ENCODE results near the gene PML.

GRCh38 chr15:73946046-73946721, 48.3 kb upstream of the PML start:
- TF ChIP-seq MAX (IDR thresholded peaks at IDR 0.05) (no peak), EP300 (IDR thresholded peaks at IDR 0.05; ENCODE audit: borderline replicate concordance) (no peak), YY1 (IDR thresholded peaks at IDR 0.05; ENCODE audit: low read depth) (no peak), TEAD4 (IDR thresholded peaks at IDR 0.05) (no peak), CREB1 (IDR thresholded peaks at IDR 0.05; ENCODE audit: low read depth) (no peak), TAF1 (IDR thresholded peaks at IDR 0.05; ENCODE audit: low read depth) (no peak), FOXM1 (IDR thresholded peaks at IDR 0.05; ENCODE audit: borderline replicate concordance, low read depth) (no peak), REST (IDR thresholded peaks at IDR 0.05; ENCODE audit: low read depth) (no peak), NFIC (IDR thresholded peaks at IDR 0.05) (no peak), USF1 (IDR thresholded peaks at IDR 0.05) (no peak), CEBPB (IDR thresholded peaks at IDR 0.05) (no peak), RAD21 (IDR thresholded peaks at IDR 0.05; ENCODE audit: low read depth) (no peak)
